ENCODE data around the gene RNF182. TPM values are rescaled to one million over a fixed set of nuclear protein-coding genes. Genes with fewer than 3 reads are reported as not detected.
A peak's percentile ranks its signal among the peaks of the same experiment; 100 is the strongest.
"Not testable (repeated sequence)": the region's sequence is repeated elsewhere in the genome, so short reads cannot be mapped to it uniquely, and the experiment has no call there.

Gene RNF182
- 1.4 and 1.9 TPM in 2 replicates for polyA plus RNA-seq (2011; rRNA removed)
- polyA minus RNA-seq (2011; rRNA and poly(A)+ RNA removed) = 1.0 and 1.5 TPM in 2 replicates

- DNase-seq (ENCODE audit: low read depth) = no peak
These were observed at the start of gene RNF182 for GRCh38 chr6:13924949-13925881. RNF182 (plus strand) TSS chr6:13924952; CDS start chr6:13977120, 52,168 bp downstream.

GRCh38 chr6:13877051-13877450 is 47.7 kb upstream of the RNF182 start:
- POLR2A ChIA-PET = no interaction called here
- CTCF ChIA-PET = interaction anchor here (0.9 kb wide), 1 partner anchor 189 kb away, joined by 3 read pairs; no protein-coding TSS in a partner anchor
- Histone ChIP-seq H3K27me3 (ENCODE audit: control insufficient read depth, insufficient read depth, low read length) (peaks cover 2% of the 10 kb centered on the region; the same call in 1 of the 2 replicates), H3K36me3 (ENCODE audit: control insufficient read depth, insufficient read depth, low read length) (no peaks in the 10 kb centered on the region), H3K4me3 (ENCODE audit: low read depth, low read length) (no peak overlapping the region)
- DNase-seq (ENCODE audit: low read depth) = no peak
- TF ChIP-seq CTCF (IDR thresholded peaks at IDR 0.05; ENCODE audit: insufficient read depth, low read depth, low read length) = no peak

More at GRCh38 chr6:13924949-13925881, at the start of gene RNF182:
- H3K27me3 ChIP-seq (ENCODE audit: control insufficient read depth, insufficient read depth, low read length) = peaks cover 5% of the 10 kb centered on the region
- POLR2A ChIA-PET = no interaction called here
- no peaks in the 10 kb centered on the region for H3K36me3 ChIP-seq (ENCODE audit: control insufficient read depth, insufficient read depth, low read length)
- no peak for TF ChIP-seq CTCF (IDR thresholded peaks at IDR 0.05; ENCODE audit: insufficient read depth, low read depth, low read length)
- H3K4me3 ChIP-seq (ENCODE audit: low read depth, low read length) = peak within 1 kb of the TSS; percentile 52
- CTCF ChIA-PET = interaction anchor here (0.6 to 1.8 kb wide), 2 partner anchors 120 to 223 kb away, joined by 3 to 7 read pairs; no protein-coding TSS in a partner anchor

GRCh38 chr6:13880061-13880663 is 44.6 kb upstream of the RNF182 start:
- H3K4me3 ChIP-seq (ENCODE audit: low read depth, low read length); DNase-seq (ENCODE audit: low read depth); H3K27me3 ChIP-seq (ENCODE audit: control insufficient read depth, insufficient read depth, low read length); CTCF ChIA-PET; H3K36me3 ChIP-seq (ENCODE audit: control insufficient read depth, insufficient read depth, low read length); POLR2A ChIA-PET: not testable (repeated sequence)

GRCh38 chr6:13881621-13882165 is 43.1 kb upstream of the RNF182 start:
- ChIA-PET POLR2A (no interaction called here), CTCF (no interaction called here)

GRCh38 chr6:13883966-13884365 is 40.8 kb upstream of the RNF182 start:
- TF ChIP-seq CTCF (IDR thresholded peaks at IDR 0.05; ENCODE audit: insufficient read depth, low read depth, low read length) = no peak
- POLR2A ChIA-PET = no interaction called here
- CTCF ChIA-PET = no interaction called here
- H3K4me3 ChIP-seq (ENCODE audit: low read depth, low read length) = no peak overlapping the region
- H3K27me3 ChIP-seq (ENCODE audit: control insufficient read depth, insufficient read depth, low read length) = no peaks in the 10 kb centered on the region; the same call in 1 of the 2 replicates
- no peak for DNase-seq (ENCODE audit: low read depth)
- H3K36me3 ChIP-seq (ENCODE audit: control insufficient read depth, insufficient read depth, low read length) = no peaks in the 10 kb centered on the region

More at GRCh38 chr6:13881621-13882165, 43.1 kb upstream of the RNF182 start:
- Histone ChIP-seq H3K36me3 (ENCODE audit: control insufficient read depth, insufficient read depth, low read length) (no peaks in the 10 kb centered on the region), H3K27me3 (ENCODE audit: control insufficient read depth, insufficient read depth, low read length) (no peaks in the 10 kb centered on the region; the same call in 1 of the 2 replicates), H3K4me3 (ENCODE audit: low read depth, low read length) (no peak overlapping the region)
- no peak for TF ChIP-seq CTCF (IDR thresholded peaks at IDR 0.05; ENCODE audit: insufficient read depth, low read depth, low read length)
- DNase-seq (ENCODE audit: low read depth) = no peak
